ENCODE measurements around the gene SUV39H1.

DNA sequence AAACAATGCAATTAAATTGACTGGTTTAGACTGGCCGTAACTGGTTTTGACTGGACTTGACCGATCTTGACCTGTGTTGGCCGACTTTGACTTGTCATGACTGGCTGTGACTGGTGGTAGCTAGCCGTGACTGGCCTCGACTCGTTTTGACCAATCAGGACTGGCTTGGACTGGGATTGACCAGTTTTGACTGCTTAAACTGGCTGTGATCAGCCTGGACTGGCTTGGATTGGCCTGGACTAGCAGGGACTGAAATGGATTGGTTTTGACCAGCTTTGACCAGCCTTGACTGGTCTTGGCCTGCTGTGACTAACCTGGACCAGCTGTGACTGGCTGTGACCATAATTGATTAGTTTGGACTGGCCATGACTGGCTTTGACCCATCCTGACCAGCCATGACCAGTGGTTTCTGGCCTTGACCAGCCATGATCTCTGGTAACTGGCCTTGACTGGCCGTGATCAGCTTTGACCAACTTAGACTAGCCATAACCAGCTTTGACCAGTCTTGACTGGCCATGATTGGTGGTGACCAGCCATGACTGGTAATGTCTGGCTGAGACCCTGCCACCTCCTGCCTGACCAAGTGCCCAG, 13.1 kb downstream of the SUV39H1 start:
- TF ChIP-seq CTCF (IDR thresholded peaks at IDR 0.05; ENCODE audit: poor library complexity) (no peak), EZH2 (IDR thresholded peaks at IDR 0.05; ENCODE audit: borderline replicate concordance) (no peak), EZH2phosphoT487 (IDR thresholded peaks at IDR 0.05; ENCODE audit: low read depth, severe bottlenecking, unreplicated experiment) (no peak)

Data from hepatocyte (in vitro differentiated cells).